GM12874 (cell line): Measurements from ENCODE around the gene TMEM273.

ENCODE experiments used
- CTCF ChIP-seq: IDR thresholded peaks from 2 replicates; pipeline ENCODE4 v1.5.1; 2011; ENCODE audit warnings: low read depth, mild to moderate bottlenecking, control low read depth, low read length, moderate library complexity; ENCODE audit not compliant: insufficient read depth

TMEM273 gene

GRCh38 chr10:49187044-49187484 lies 1.1 kb downstream of the TMEM273 start:
- TF ChIP-seq CTCF: no peak

GRCh38 chr10:49186613-49187012 lies 1.6 kb downstream of the TMEM273 start:
- TF ChIP-seq CTCF: no peak

- TF ChIP-seq CTCF: no peak
Measured at GRCh38 chr10:49185213-49185612, 3.0 kb downstream of the TMEM273 start.

GRCh38 chr10:49184642-49185111 lies 3.5 kb downstream of the TMEM273 start:
- TF ChIP-seq CTCF: no peak

GRCh38 chr10:49183596-49184542 lies 4.3 kb downstream of the TMEM273 start:
- no peak for TF ChIP-seq CTCF

- no peak for TF ChIP-seq CTCF
Measured at GRCh38 chr10:49182776-49183175, 5.4 kb downstream of the TMEM273 start.

- TF ChIP-seq CTCF: no peak
Measured at GRCh38 chr10:49180444-49180860, 7.7 kb downstream of the TMEM273 start.
